Prostate gland (tissue), 2 donors: ENCODE results near the gene OTOG. TPM values are rescaled to one million over a fixed set of nuclear protein-coding genes. Genes with fewer than 3 reads are reported as not detected.

Experiments
- DNase-seq: peaks from one replicate; pipeline ENCODE4 v3.0.0-alpha.2; 2019; ENCODE audit warnings: low spot score
- H3K27ac ChIP-seq, 2 donors: fragments of 200-600 bp; sonication (generic); 2 replicates each; pipeline ENCODE4 v1.5.1; 2017 to 2019
- H3K27me3 ChIP-seq: fragments of 200-600 bp; sonication (generic); replicated peaks from 2 replicates; pipeline ENCODE4 v1.5.1; 2019; ENCODE audit not compliant: insufficient read depth
- H3K36me3 ChIP-seq, 2 donors: fragments of 200-600 bp; sonication (generic); 1 replicate in 1 of 2; 2 replicates in 1 of 2; pipeline versions ENCODE4 v1.5.1 to v1.8.1; 2017 to 2019
- H3K4me1 ChIP-seq: fragments of 200-600 bp; sonication (generic); replicated peaks from 2 replicates; pipeline ENCODE4 v1.5.1; 2019
- H3K4me3 ChIP-seq, 2 donors: fragments of 200-600 bp; sonication (generic); 2 replicates each; pipeline ENCODE4 v1.5.1; 2017 to 2019
- H3K9me3 ChIP-seq: fragments of 200-600 bp; sonication (generic); 2 replicates; pipeline ENCODE4 v1.5.1; 2017
- CTCF ChIP-seq, 4 experiments: fragments of 200-600 bp in 2 of 4; fragments of 450-650 bp in 2 of 4; sonication (generic) in 2 of 4; IDR thresholded peaks; 1 replicate in 3 of 4; 2 replicates in 1 of 4; pipeline ENCODE4 v1.5.1; 2016 to 2019; ENCODE audit warnings: antibody characterized with exemption in 4 of 4, mild to moderate bottlenecking in 2 of 4, moderate library complexity in 2 of 4
- POLR2A ChIP-seq: fragments of 450-650 bp; IDR thresholded peaks from one replicate; pipeline ENCODE4 v1.6.1; 2016; ENCODE audit warnings: antibody characterized with exemption, mild to moderate bottlenecking
- POLR2AphosphoS5 ChIP-seq: sonication (generic); formaldehyde crosslinking; IDR thresholded peaks from one replicate; pipeline ENCODE4 v1.6.1; 2017; ENCODE audit warnings: antibody characterized with exemption
- WGBS: methylation state at CpG from one replicate; pipeline ENCODE4 v1.1.5; 2018; 5-methylcytosine and 5-hydroxymethylcytosine counted together
- intact Hi-C: fragments of 100-400 bp; cut with DNase I; formaldehyde crosslinking; loops from one replicate; pipeline ENCODE4 v1.14.2; 2022
- total RNA-seq, 2 donors: library from RNA; depleted of rRNA; stranded (reverse); fragments of >200 nt; gene quantifications; one replicate each; pipeline ENCODE4 v1.1.0, GENCODE V29; 2016

OTOG gene
- total RNA-seq = under 1 TPM in 1 of 2 donors, not detected in 1; 0.34 TPM

- H3K36me3 ChIP-seq = no peaks in the 10 kb centered on the region
- H3K27ac ChIP-seq = no peak within 1 kb of the TSS
- H3K4me3 ChIP-seq = no peak within 1 kb of the TSS
- intact Hi-C loops = no loop called here
- H3K9me3 ChIP-seq = no peaks in the 10 kb centered on the region
- DNase-seq = no peak
- no peak for TF ChIP-seq POLR2A
- TF ChIP-seq CTCF (IDR thresholded peaks at IDR 0.05) = no peak
- TF ChIP-seq POLR2AphosphoS5 = no peak
- peaks cover 3% of the 10 kb centered on the region for H3K27me3 ChIP-seq
- WGBS = 11% methylated on average over 18 of the region's 20 CpGs
- no peaks in the 10 kb centered on the region for H3K4me1 ChIP-seq
Observed at GRCh38 chr11:17547051-17547577, at the start of gene OTOG. TSS of gene OTOG (plus strand) at chr11:17547259. CDS start at chr11:17547373, 114 bp downstream.

- H3K4me3 ChIP-seq = no peak overlapping the region
- H3K36me3 ChIP-seq = no peaks in the 10 kb centered on the region
- no peaks in the 10 kb centered on the region for H3K4me1 ChIP-seq
- DNase-seq = no peak
- TF ChIP-seq CTCF (IDR thresholded peaks at IDR 0.05) = no peak
- TF ChIP-seq POLR2AphosphoS5 = no peak
- no peak for TF ChIP-seq POLR2A
- H3K27ac ChIP-seq = no peak overlapping the region
- WGBS = 56% methylated on average over 4 of the region's 4 CpGs
- H3K9me3 ChIP-seq = no peaks in the 10 kb centered on the region
- intact Hi-C loops = no loop called here
- H3K27me3 ChIP-seq = no peaks in the 10 kb centered on the region
Observed at GRCh38 chr11:17498058-17498457, 49.0 kb upstream of the OTOG start.

- WGBS = 65% methylated on average over 5 of the region's 5 CpGs
- no peak for DNase-seq
Observed at GRCh38 chr11:17498475-17498874, 48.6 kb upstream of the OTOG start.

GRCh38 chr11:17500673-17501072 lies 46.4 kb upstream of the OTOG start:
- H3K9me3 ChIP-seq = no peaks in the 10 kb centered on the region
- no peaks in the 10 kb centered on the region for H3K27me3 ChIP-seq
- DNase-seq = no peak
- no peak overlapping the region for H3K4me3 ChIP-seq
- intact Hi-C loops = loop anchor here (10.0 kb wide), 1 partner anchor 266 kb away; no protein-coding TSS in a partner anchor
- H3K27ac ChIP-seq = no peak overlapping the region
- H3K36me3 ChIP-seq = no peaks in the 10 kb centered on the region
- 88% methylated on average over 12 of the region's 12 CpGs for WGBS
- no peak for TF ChIP-seq CTCF (IDR thresholded peaks at IDR 0.05)
- TF ChIP-seq POLR2AphosphoS5 = no peak
- no peak for TF ChIP-seq POLR2A
- H3K4me1 ChIP-seq = no peaks in the 10 kb centered on the region

More at GRCh38 chr11:17498475-17498874, 48.6 kb upstream of the OTOG start:
- H3K4me1 ChIP-seq = no peaks in the 10 kb centered on the region
- intact Hi-C loops = no loop called here
- H3K9me3 ChIP-seq = no peaks in the 10 kb centered on the region
- no peaks in the 10 kb centered on the region for H3K27me3 ChIP-seq
- no peaks in the 10 kb centered on the region for H3K36me3 ChIP-seq
- H3K4me3 ChIP-seq = no peak overlapping the region
- TF ChIP-seq POLR2A = no peak
- no peak for TF ChIP-seq POLR2AphosphoS5
- TF ChIP-seq CTCF (IDR thresholded peaks at IDR 0.05) = no peak
- no peak overlapping the region for H3K27ac ChIP-seq

- Histone ChIP-seq H3K36me3 (no peaks in the 10 kb centered on the region), H3K4me3 (no peak overlapping the region), H3K9me3 (no peaks in the 10 kb centered on the region), H3K27me3 (no peaks in the 10 kb centered on the region), H3K4me1 (no peaks in the 10 kb centered on the region), H3K27ac (no peak overlapping the region)
- TF ChIP-seq POLR2A (no peak), POLR2AphosphoS5 (no peak), CTCF (IDR thresholded peaks at IDR 0.05) (no peak)
- DNase-seq = no peak
- 75% methylated on average over 4 of the region's 4 CpGs for WGBS
- intact Hi-C loops = loop anchor here (10.0 kb wide), 1 partner anchor 268 kb away; no protein-coding TSS in a partner anchor
Observed at GRCh38 chr11:17502630-17503029, 44.4 kb upstream of the OTOG start.
